ENCODE results near the gene CACHD1. TPM values are rescaled to one million over a fixed set of nuclear protein-coding genes. Genes with fewer than 3 reads are reported as not detected.
A peak's percentile ranks its signal among the peaks of the same experiment; 100 is the strongest.

CACHD1 gene
- total and polyA plus RNA-seq, 4 donors = 4.7 to 49.6 (median 12.5) TPM

GRCh38 chr1:64539289-64539688 is 69.4 kb downstream of the CACHD1 start:
- Histone ChIP-seq H3K4me1 (ENCODE audit: control insufficient read depth in 5 of 5, insufficient read depth in 5 of 5, low read length in 5 of 5) (peaks cover 5 to 53% (median 15%) of the 10 kb centered on the region in 5 donors), H3K36me3 (ENCODE audit: control insufficient read depth in 4 of 4, insufficient read depth in 4 of 4, low read length in 4 of 4) (no peaks in the 10 kb centered on the region), H3K27ac (ENCODE audit: low read depth in 1 of 2, low read length in 1 of 2) (peak overlapping the region; percentile 53 to 59), H3K27me3 (ENCODE audit: control insufficient read depth in 3 of 3, insufficient read depth in 3 of 3, low read length in 2 of 3) (no peaks in the 10 kb centered on the region), H3K9ac (ENCODE audit: insufficient read depth in 1 of 2, low read length in 2 of 2) (peak overlapping the region in 1 of 2 donors; percentile 51), H3K4me3 (no peak overlapping the region), H3K9me3 (ENCODE audit: control insufficient read depth in 4 of 4, insufficient read depth in 3 of 4, low read length in 3 of 4) (no peaks in the 10 kb centered on the region)
- peak in 2 of 3 donors; percentile 69 to 74 for DNase-seq
- 53 to 72% methylated on average over 3 of the region's 3 CpGs for WGBS, 2 donors
- TF ChIP-seq, protein P1, sequence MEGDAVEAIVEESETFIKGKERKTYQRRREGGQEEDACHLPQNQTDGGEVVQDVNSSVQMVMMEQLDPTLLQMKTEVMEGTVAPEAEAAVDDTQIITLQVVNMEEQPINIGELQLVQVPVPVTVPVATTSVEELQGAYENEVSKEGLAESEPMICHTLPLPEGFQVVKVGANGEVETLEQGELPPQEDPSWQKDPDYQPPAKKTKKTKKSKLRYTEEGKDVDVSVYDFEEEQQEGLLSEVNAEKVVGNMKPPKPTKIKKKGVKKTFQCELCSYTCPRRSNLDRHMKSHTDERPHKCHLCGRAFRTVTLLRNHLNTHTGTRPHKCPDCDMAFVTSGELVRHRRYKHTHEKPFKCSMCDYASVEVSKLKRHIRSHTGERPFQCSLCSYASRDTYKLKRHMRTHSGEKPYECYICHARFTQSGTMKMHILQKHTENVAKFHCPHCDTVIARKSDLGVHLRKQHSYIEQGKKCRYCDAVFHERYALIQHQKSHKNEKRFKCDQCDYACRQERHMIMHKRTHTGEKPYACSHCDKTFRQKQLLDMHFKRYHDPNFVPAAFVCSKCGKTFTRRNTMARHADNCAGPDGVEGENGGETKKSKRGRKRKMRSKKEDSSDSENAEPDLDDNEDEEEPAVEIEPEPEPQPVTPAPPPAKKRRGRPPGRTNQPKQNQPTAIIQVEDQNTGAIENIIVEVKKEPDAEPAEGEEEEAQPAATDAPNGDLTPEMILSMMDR (IDR thresholded peaks at IDR 0.05; ENCODE audit: control extremely low read depth, extremely low read depth) = no peak
- ATAC-seq (ENCODE audit: insufficient read depth, low FRiP score) = no peak

GRCh38 chr1:64539781-64540218 is 69.9 kb downstream of the CACHD1 start:
- 45 to 75% methylated on average over 2 of the region's 2 CpGs for WGBS, 2 donors
- DNase-seq = peak; percentile 80 to 85 (median 85)
- Histone ChIP-seq H3K36me3 (ENCODE audit: control insufficient read depth in 4 of 4, insufficient read depth in 4 of 4, low read length in 4 of 4) (no peaks in the 10 kb centered on the region), H3K27ac (ENCODE audit: low read depth in 1 of 2, low read length in 1 of 2) (peak overlapping the region; percentile 59 to 70), H3K4me3 (no peak overlapping the region), H3K9me3 (ENCODE audit: control insufficient read depth in 4 of 4, insufficient read depth in 3 of 4, low read length in 3 of 4) (no peaks in the 10 kb centered on the region), H3K27me3 (ENCODE audit: control insufficient read depth in 3 of 3, insufficient read depth in 3 of 3, low read length in 2 of 3) (no peaks in the 10 kb centered on the region), H3K4me1 (ENCODE audit: control insufficient read depth in 5 of 5, insufficient read depth in 5 of 5, low read length in 5 of 5) (peaks cover 7 to 53% (median 15%) of the 10 kb centered on the region in 5 donors), H3K9ac (ENCODE audit: insufficient read depth in 1 of 2, low read length in 2 of 2) (peak overlapping the region in 1 of 2 donors; percentile 51)
- TF ChIP-seq, protein P1 (IDR thresholded peaks at IDR 0.05; ENCODE audit: control extremely low read depth, extremely low read depth) = no peak
- no peak for ATAC-seq (ENCODE audit: insufficient read depth, low FRiP score)

DNA sequence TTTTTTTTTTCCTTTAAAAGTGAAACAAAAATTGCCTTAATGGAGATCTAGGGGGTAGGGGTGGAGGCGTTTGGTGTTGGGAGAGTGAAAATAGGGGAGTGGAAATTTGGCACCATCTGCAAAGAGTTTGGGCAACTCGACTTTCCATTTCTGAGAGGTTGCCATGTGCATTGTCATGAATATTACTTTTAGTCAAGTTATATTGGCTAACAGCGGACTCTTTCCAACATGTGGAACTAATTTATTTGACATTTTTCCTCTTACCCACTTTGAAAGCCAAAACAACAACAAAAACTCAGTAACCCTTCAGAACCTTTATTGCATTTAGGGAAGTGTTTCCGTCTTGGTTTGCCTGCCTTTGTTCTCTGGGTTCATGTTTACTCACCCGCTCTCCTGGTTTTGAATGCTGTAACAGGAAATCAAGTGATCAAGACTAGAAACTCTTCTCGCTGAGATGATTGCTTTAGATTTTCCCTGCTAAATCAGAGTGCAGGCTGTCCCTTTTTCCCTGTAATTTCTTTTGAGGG is 70.4 kb downstream of the CACHD1 start:
- peak; percentile 31 to 80 (median 77) for DNase-seq
- TF ChIP-seq, protein P1 (IDR thresholded peaks at IDR 0.05; ENCODE audit: control extremely low read depth, extremely low read depth) = no peak
- Histone ChIP-seq H3K36me3 (ENCODE audit: control insufficient read depth in 4 of 4, insufficient read depth in 4 of 4, low read length in 4 of 4) (no peaks in the 10 kb centered on the region), H3K4me1 (ENCODE audit: control insufficient read depth in 5 of 5, insufficient read depth in 5 of 5, low read length in 5 of 5) (peaks cover 7 to 53% (median 15%) of the 10 kb centered on the region in 5 donors), H3K4me3 (no peak overlapping the region), H3K9me3 (ENCODE audit: control insufficient read depth in 4 of 4, insufficient read depth in 3 of 4, low read length in 3 of 4) (no peaks in the 10 kb centered on the region), H3K27ac (ENCODE audit: low read depth in 1 of 2, low read length in 1 of 2) (peak overlapping the region; percentile 59 to 70), H3K27me3 (ENCODE audit: control insufficient read depth in 3 of 3, insufficient read depth in 3 of 3, low read length in 2 of 3) (no peaks in the 10 kb centered on the region), H3K9ac (ENCODE audit: insufficient read depth in 1 of 2, low read length in 2 of 2) (peak overlapping the region in 1 of 2 donors; percentile 51)
- ATAC-seq (ENCODE audit: insufficient read depth, low FRiP score) = no peak
- WGBS, 2 donors = 18 to 33% methylated on average over 6 of the region's 6 CpGs

GRCh38 chr1:64542118-64542517 is 72.2 kb downstream of the CACHD1 start:
- no peak overlapping the region for H3K4me3 ChIP-seq
- TF ChIP-seq, protein P1 (IDR thresholded peaks at IDR 0.05; ENCODE audit: control extremely low read depth, extremely low read depth) = no peak
- peaks cover 6 to 41% (median 15%) of the 10 kb centered on the region in 5 donors for H3K4me1 ChIP-seq (ENCODE audit: control insufficient read depth in 5 of 5, insufficient read depth in 5 of 5, low read length in 5 of 5)
- ATAC-seq (ENCODE audit: insufficient read depth, low FRiP score) (no peak), DNase-seq (no peak)
- H3K27ac ChIP-seq (ENCODE audit: low read depth in 1 of 2, low read length in 1 of 2) = no peak overlapping the region
- 63 to 80% methylated on average over 4 of the region's 4 CpGs for WGBS, 2 donors
- H3K36me3 ChIP-seq (ENCODE audit: control insufficient read depth in 4 of 4, insufficient read depth in 4 of 4, low read length in 4 of 4) = no peaks in the 10 kb centered on the region
- H3K27me3 ChIP-seq (ENCODE audit: control insufficient read depth in 3 of 3, insufficient read depth in 3 of 3, low read length in 2 of 3) = no peaks in the 10 kb centered on the region
- no peaks in the 10 kb centered on the region for H3K9me3 ChIP-seq (ENCODE audit: control insufficient read depth in 4 of 4, insufficient read depth in 3 of 4, low read length in 3 of 4)
- no peak overlapping the region for H3K9ac ChIP-seq (ENCODE audit: insufficient read depth in 1 of 2, low read length in 2 of 2)

Data from lung (tissue), 12 donors.